SK-N-MC (cell line): ENCODE results near the gene UBL3.
A peak's percentile ranks its signal among the peaks of the same experiment; 100 is the strongest.

Experiments used
- DNase-seq: peaks from one replicate; pipeline ENCODE4 v3.0.0-alpha.2; 2011; ENCODE audit warnings: low read depth, low spot score
- H3K27ac ChIP-seq: fragments of 200-600 bp; sonication (generic); 2 replicates; pipeline ENCODE4 v1.5.1; 2016; ENCODE audit warnings: mixed run types
- H3K36me3 ChIP-seq: fragments of 200-600 bp; sonication (generic); 2 replicates; pipeline ENCODE4 v1.6.1; 2017; ENCODE audit warnings: antibody characterized with exemption, low read length, mixed read lengths; ENCODE audit not compliant: insufficient read depth
- H3K4me3 ChIP-seq: fragments of 200-600 bp; sonication (generic); 2 replicates; pipeline ENCODE4 v1.5.1; 2016
- H3K9ac ChIP-seq: fragments of 200-600 bp; sonication (generic); 2 replicates; pipeline ENCODE4 v1.8.0; 2017; ENCODE audit warnings: mixed run types, mixed read lengths; ENCODE audit not compliant: insufficient read length
- H3K9me3 ChIP-seq: fragments of 200-600 bp; sonication (generic); 2 replicates; pipeline ENCODE4 v1.6.1; 2017; ENCODE audit warnings: low read depth, mild to moderate bottlenecking, antibody characterized with exemption, low read length, moderate library complexity, mixed read lengths
- EZH2 ChIP-seq: fragments of 200-600 bp; sonication (generic); IDR thresholded peaks from one replicate; pipeline ENCODE4 v1.6.1; 2017; ENCODE audit warnings: antibody characterized with exemption
- FOXP2 ChIP-seq: optimal IDR thresholded peaks from 2 replicates; pipeline ENCODE3; 2011; ENCODE audit warnings: mild to moderate bottlenecking, moderate library complexity; ENCODE audit not compliant: insufficient read depth; ENCODE audit errors: extremely low read length, control extremely low read depth
- POLR2AphosphoS5 ChIP-seq: IDR thresholded peaks from 2 replicates; pipeline ENCODE4 v1.6.1; 2012; ENCODE audit warnings: mild to moderate bottlenecking, low read depth, low read length, borderline replicate concordance

Gene UBL3

GRCh38 chr13:29850213-29850898, at the start of gene UBL3:
Gene UBL3, minus strand, starts transcription at chr13:29850617. Its CDS starts 1,079 bp downstream, at chr13:29849538.
- no peaks in the 10 kb centered on the region for H3K36me3 ChIP-seq
- H3K9me3 ChIP-seq = no peaks in the 10 kb centered on the region
- peak within 1 kb of the TSS; percentile 61 for H3K27ac ChIP-seq
- H3K9ac ChIP-seq = peak within 1 kb of the TSS; percentile 75
- no peak for TF ChIP-seq EZH2
- peak; percentile 77 for TF ChIP-seq POLR2AphosphoS5
- TF ChIP-seq FOXP2 = no peak
- peak within 1 kb of the TSS; percentile 87 for H3K4me3 ChIP-seq
- DNase-seq = peak; percentile 66

- no peaks in the 10 kb centered on the region for H3K36me3 ChIP-seq
- H3K9me3 ChIP-seq = no peaks in the 10 kb centered on the region
Measured at GRCh38 chr13:29897102-29897501, 46.7 kb upstream of the UBL3 start.

GRCh38 chr13:29893438-29893837, 43.0 kb upstream of the UBL3 start:
- Histone ChIP-seq H3K9ac (no peak overlapping the region), H3K36me3 (no peaks in the 10 kb centered on the region), H3K9me3 (no peaks in the 10 kb centered on the region), H3K27ac (no peak overlapping the region), H3K4me3 (no peak overlapping the region)
- TF ChIP-seq FOXP2 (no peak), POLR2AphosphoS5 (no peak), EZH2 (no peak)
- no peak for DNase-seq

More at GRCh38 chr13:29897102-29897501, 46.7 kb upstream of the UBL3 start:
- Histone ChIP-seq H3K4me3 (no peak overlapping the region), H3K9ac (no peak overlapping the region), H3K27ac (no peak overlapping the region)
- TF ChIP-seq EZH2 = no peak
- TF ChIP-seq FOXP2 = no peak
- TF ChIP-seq POLR2AphosphoS5 = no peak
- DNase-seq = no peak

- Histone ChIP-seq H3K27ac (no peak overlapping the region), H3K36me3 (no peaks in the 10 kb centered on the region), H3K4me3 (no peak overlapping the region), H3K9me3 (no peaks in the 10 kb centered on the region), H3K9ac (no peak overlapping the region)
- no peak for DNase-seq
- no peak for TF ChIP-seq POLR2AphosphoS5
- no peak for TF ChIP-seq EZH2
- no peak for TF ChIP-seq FOXP2
Measured at GRCh38 chr13:29892151-29892550, 41.7 kb upstream of the UBL3 start.

GRCh38 chr13:29889111-29889510, 38.7 kb upstream of the UBL3 start:
- Histone ChIP-seq H3K27ac (no peak overlapping the region), H3K9ac (no peak overlapping the region), H3K36me3 (no peaks in the 10 kb centered on the region), H3K9me3 (no peaks in the 10 kb centered on the region), H3K4me3 (no peak overlapping the region)
- DNase-seq = no peak
- TF ChIP-seq EZH2 (no peak), FOXP2 (no peak), POLR2AphosphoS5 (no peak)

GRCh38 chr13:29888306-29888705, 37.9 kb upstream of the UBL3 start:
- H3K9ac ChIP-seq = no peak overlapping the region
- H3K36me3 ChIP-seq = no peaks in the 10 kb centered on the region
- no peak overlapping the region for H3K4me3 ChIP-seq
- H3K27ac ChIP-seq = no peak overlapping the region
- no peak for DNase-seq
- H3K9me3 ChIP-seq = no peaks in the 10 kb centered on the region
- TF ChIP-seq POLR2AphosphoS5 = no peak

- Histone ChIP-seq H3K27ac (no peak overlapping the region), H3K36me3 (no peaks in the 10 kb centered on the region), H3K4me3 (no peak overlapping the region), H3K9ac (no peak overlapping the region), H3K9me3 (no peaks in the 10 kb centered on the region)
- no peak for TF ChIP-seq FOXP2
- no peak for TF ChIP-seq POLR2AphosphoS5
- TF ChIP-seq EZH2 = no peak
- DNase-seq = no peak
Measured at GRCh38 chr13:29887686-29888085, 37.3 kb upstream of the UBL3 start.

GRCh38 chr13:29887030-29887557, 36.7 kb upstream of the UBL3 start:
- H3K4me3 ChIP-seq = no peak overlapping the region
- no peak overlapping the region for H3K27ac ChIP-seq
- H3K9me3 ChIP-seq = no peaks in the 10 kb centered on the region
- no peak for DNase-seq
- TF ChIP-seq POLR2AphosphoS5 (no peak), FOXP2 (no peak), EZH2 (no peak)
- H3K36me3 ChIP-seq = no peaks in the 10 kb centered on the region
- H3K9ac ChIP-seq = no peak overlapping the region

- Histone ChIP-seq H3K4me3 (no peak overlapping the region), H3K27ac (no peak overlapping the region), H3K36me3 (no peaks in the 10 kb centered on the region), H3K9me3 (no peaks in the 10 kb centered on the region), H3K9ac (no peak overlapping the region)
- DNase-seq = no peak
- TF ChIP-seq EZH2 (no peak), POLR2AphosphoS5 (no peak), FOXP2 (no peak)
Measured at GRCh38 chr13:29886446-29886845, 36.0 kb upstream of the UBL3 start.
